Femur (tissue), 1 donor: ENCODE data around the gene PTH2.
"Not testable (repeated sequence)": the region's sequence is repeated elsewhere in the genome, so short reads cannot be mapped to it uniquely, and the experiment has no call there.

Source experiments
- DNase-seq: peaks from one replicate; pipeline ENCODE4 v3.0.0-alpha.2; 2017

PTH2 gene

GRCh38 chr19:49447485-49448431, 24.5 kb upstream of the PTH2 start:
- DNase-seq, result peak; percentile 64

DNA sequence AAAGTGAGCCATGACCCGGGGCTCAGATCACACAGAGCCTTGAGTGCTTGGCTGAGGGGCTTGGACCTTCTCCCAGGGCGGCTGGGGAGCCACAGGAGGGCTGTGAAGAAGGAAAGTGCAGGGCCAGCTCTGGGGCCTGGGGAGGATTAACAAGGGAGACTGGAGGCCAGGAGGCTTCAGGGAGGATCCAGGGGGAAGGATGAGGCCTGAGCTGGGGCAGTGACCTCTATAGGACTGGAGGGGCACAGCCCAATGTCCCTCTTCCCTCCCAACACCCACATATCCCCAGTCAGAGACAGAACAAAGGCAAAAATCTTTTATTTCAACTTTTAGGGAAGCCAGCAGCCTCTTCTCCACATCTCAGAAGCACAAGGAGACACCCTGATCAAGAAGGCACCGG, 22.8 kb upstream of the PTH2 start:
- no peak for DNase-seq

DNA sequence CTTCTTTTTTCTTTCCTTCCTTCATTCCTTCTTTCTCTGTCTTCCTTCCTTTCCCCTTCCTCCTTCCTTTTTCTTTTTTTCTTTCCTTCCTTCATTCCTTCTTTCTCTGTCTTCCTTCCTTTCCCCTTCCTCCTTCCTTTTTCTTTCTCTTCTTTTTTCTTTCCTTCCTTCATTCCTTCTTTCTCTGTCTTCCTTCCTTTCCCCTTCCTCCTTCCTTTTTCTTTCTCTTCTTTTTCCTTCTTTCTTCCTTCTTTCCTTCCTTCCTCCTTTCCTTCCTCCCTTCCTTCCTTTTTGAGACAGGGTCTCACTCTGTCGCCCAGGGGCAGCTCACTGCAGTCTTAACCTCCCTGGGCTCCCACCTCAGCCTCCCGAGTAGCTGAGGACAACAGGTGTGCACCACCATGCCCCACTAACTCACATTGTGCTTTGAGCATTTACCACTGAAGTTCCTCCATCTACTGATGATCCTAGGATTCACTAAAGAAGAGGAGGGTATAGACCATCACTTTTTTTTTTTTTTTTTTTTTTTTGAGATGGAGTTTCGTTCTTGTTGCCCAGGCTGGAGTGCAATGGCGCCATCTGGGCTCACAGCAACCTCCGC, 21.0 kb upstream of the PTH2 start:
- not testable (repeated sequence) for DNase-seq

DNA sequence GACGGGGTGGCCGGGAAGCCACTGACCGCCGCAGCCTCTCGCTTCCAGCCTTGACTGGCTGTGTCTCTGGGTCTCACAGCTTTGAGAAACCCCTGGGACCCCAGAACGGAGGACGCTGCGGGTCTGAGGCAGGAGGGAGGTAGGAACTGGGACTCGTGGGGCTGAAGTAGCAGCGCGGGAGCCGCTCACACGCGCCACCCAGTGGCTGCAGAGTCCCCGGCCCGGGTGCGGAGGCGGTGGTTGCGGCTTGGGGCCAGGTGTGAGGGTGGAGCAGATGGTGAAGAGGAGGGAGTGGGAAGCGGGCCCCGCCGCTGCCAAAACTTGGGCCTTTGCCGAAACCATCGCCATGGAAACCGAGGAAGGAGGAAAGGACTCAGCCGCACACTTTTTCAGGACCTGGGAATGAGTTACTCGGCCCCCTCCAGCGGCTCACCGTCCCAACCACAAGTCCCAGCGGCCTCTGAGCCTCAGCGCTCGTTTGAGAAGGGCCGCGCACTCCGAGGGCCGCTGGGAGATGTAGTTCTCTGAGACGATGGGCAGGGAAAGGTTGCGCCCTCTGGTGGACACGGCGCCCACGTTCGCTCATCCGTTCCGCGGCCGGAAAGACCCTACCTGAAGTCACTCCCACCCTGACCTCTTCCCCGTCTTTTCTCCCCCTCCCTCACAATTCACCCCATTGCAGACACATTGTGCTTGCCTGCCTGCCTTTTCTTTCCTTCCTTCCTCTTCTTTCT, 20.3 kb upstream of the PTH2 start:
- peak; percentile 97 for DNase-seq

- peak; percentile 94 for DNase-seq
These were observed 19.6 kb upstream of the PTH2 start for GRCh38 chr19:49442771-49443365.

DNA sequence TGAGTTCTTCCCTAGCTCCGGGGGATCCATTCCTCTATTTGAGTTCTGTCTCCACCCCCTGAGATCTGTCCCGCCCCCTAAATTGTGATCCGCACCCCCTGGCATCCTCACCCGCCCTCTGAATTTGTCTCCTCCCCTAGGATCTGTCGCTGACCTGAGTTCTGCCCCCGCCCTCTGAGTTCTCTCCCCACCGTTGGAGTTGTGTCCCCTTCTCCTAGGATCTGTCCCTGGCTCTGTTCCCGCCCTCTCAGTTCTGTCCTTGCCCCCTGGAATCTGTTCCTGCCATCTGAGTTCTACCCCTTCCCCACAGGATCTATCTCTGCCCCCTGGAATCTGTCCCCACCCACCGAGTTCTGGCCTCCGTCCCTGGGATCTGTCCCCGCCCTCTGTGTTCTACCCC, 19.1 kb upstream of the PTH2 start:
- DNase-seq, result peak; percentile 57

- DNase-seq, result no peak
These were observed 18.7 kb upstream of the PTH2 start for GRCh38 chr19:49441960-49442350.

GRCh38 chr19:49441210-49441959, 18.1 kb upstream of the PTH2 start, which contains the start of gene SLC17A7:
SLC17A7 (minus strand) TSS chr19:49441527; CDS start chr19:49441379, 148 bp downstream.
- peak; percentile 69 for DNase-seq

- no peak for DNase-seq
These were observed 17.4 kb upstream of the PTH2 start for GRCh38 chr19:49440439-49441209.

- no peak for DNase-seq
These were observed 16.6 kb upstream of the PTH2 start for GRCh38 chr19:49439836-49440235.

DNA sequence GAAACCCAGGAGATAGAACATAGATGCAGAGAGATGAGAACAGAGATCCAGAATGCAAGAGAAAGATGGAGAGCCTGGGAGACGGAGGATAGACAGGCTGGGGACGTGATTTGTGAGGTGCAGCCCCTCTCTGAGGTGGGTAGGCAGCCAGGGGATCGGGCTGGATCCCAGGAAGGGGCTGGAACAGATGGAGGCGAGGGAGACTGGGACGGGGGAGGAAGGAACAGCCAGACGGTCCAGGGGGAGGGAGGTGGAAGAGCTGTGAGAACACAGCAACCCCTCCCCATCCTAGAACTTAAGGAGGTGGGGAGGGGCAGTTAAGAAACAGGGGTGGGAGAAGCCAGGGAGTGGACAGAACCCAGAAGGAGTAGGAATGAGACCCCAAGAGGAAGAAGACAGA, 15.0 kb upstream of the PTH2 start:
- no peak for DNase-seq

DNA sequence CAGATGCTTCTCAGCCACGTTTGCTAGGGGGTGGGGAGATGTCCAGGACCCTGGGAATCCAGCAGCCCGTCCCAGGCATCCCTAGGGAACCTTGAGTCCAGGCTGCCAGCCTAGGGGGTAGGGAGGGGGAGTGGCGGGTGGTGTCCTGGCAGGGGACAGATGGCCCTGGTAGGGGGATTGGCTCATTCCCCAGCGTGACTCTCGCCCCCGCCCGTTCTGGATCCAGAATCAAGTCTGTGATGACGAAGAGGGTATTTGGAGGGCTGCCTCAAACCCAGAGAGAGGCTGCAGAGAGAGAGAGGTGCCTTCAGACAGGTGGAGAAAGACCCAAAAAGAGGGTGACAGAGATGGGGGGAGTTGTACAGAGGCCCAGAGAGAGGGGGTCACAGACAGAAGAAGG, 14.0 kb upstream of the PTH2 start:
- no peak for DNase-seq

GRCh38 chr19:49436381-49437017, 13.3 kb upstream of the PTH2 start:
- DNase-seq, result no peak

DNA sequence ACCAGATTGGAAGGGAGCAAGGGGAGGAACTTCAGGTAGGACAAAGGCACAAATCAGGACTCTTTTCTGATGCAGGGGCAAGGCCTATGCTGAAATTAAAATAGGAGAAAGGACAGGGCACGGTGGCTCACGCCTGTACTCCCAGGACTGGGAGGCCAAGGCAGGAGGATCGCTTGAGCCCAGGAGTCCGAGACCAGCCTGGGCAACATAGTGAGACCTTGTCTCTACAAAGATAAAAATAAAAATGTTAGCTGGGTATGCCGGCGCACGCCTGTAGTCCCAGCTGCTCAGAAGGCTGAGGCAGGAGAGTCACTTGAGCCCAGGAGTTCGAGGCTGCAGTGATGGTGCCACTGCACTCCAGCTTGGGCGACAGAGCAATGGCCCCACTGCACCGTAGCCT, 12.4 kb upstream of the PTH2 start:
- DNase-seq, result no peak

GRCh38 chr19:49434907-49435583, 11.8 kb upstream of the PTH2 start:
- DNase-seq, result no peak

- DNase-seq, result no peak
These were observed 10.1 kb upstream of the PTH2 start for GRCh38 chr19:49433240-49433901.

DNA sequence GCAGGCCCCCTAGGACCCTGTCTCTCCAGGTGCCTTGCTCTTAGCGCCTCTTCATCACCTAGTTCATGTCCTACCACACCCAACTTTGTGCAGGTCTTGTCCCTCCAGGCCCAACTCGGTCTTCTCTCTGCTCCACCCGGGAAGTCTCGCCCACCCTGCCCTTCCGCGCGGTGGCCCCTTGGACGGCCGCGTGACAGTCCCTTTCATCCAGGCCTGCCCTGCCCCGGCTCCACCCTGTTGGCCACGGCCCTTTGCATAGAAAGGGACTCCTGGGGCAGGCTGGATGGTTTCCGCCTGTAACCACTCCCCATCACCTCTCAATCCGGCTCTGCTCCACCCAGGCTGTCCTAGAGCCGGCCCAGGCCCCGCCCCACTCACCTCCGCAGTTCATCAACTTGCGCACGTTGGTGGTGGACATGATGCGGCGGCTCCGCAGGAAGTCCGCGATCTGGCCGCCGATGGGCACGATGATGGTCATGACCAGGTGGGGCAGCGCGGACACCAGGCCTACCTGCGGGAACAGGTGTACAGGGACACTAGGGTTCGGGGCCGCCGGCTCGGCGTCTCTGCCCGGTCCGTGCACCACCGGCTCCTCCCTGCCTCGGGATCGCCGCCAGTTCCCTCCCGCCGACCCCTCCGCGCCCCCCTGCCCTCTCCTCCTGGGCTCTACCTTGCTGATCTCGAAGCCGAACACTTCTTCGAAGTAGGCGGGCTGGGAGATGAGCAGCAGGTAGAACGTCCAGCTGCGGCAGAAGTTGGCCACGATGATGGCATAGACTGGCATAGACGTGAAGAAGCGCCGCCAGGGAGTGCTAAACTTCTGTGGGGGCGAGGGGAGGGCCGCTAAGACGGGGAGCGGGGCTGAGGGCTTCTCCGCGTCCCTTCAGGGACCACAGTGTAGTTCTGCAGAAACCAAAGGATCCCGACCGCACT, 9.2 kb upstream of the PTH2 start:
- no peak for DNase-seq

GRCh38 chr19:49431330-49431749, 8.1 kb upstream of the PTH2 start:
- no peak for DNase-seq
